Neural progenitor cell (in vitro differentiated cells): ENCODE data around the gene KRT33A. TPM values are rescaled to one million over a fixed set of nuclear protein-coding genes. Genes with fewer than 3 reads are reported as not detected.
"Not testable (repeated sequence)": the region's sequence is repeated elsewhere in the genome, so short reads cannot be mapped to it uniquely, and the experiment has no call there.

Experiments used
- DNase-seq: peaks from one replicate; pipeline ENCODE4 v3.0.0-alpha.2; 2016; ENCODE audit warnings: low spot score
- H2AFZ ChIP-seq: fragments of 200-600 bp; sonication (generic); replicated peaks from 2 replicates; pipeline ENCODE4 v1.6.1; 2016; ENCODE audit warnings: antibody characterized with exemption
- H3F3A ChIP-seq: fragments of 200-600 bp; sonication (generic); 2 replicates; pipeline ENCODE4 v1.6.1; 2016; ENCODE audit warnings: antibody characterized with exemption, low read depth
- H3K27ac ChIP-seq: fragments of 200-600 bp; sonication (generic); 2 replicates; pipeline ENCODE4 v1.5.1; 2016; ENCODE audit warnings: mild to moderate bottlenecking
- H3K27me3 ChIP-seq: fragments of 200-600 bp; sonication (generic); 2 replicates; pipeline ENCODE4 v1.6.1; 2016; ENCODE audit warnings: mild to moderate bottlenecking, moderate library complexity
- H3K36me3 ChIP-seq: fragments of 200-600 bp; sonication (generic); 2 replicates; pipeline ENCODE4 v1.5.1; 2016
- H3K4me1 ChIP-seq: fragments of 200-600 bp; sonication (generic); 2 replicates; pipeline ENCODE4 v1.6.1; 2016; ENCODE audit warnings: mixed run types
- H3K4me2 ChIP-seq: fragments of 200-600 bp; sonication (generic); 2 replicates; pipeline ENCODE4 v1.6.1; 2016
- H3K4me3 ChIP-seq: fragments of 200-600 bp; sonication (generic); 2 replicates; pipeline ENCODE4 v1.5.1; 2016
- H3K79me2 ChIP-seq: fragments of 200-600 bp; sonication (generic); 2 replicates; pipeline ENCODE4 v1.6.1; 2016; ENCODE audit warnings: low read depth
- H3K9ac ChIP-seq: fragments of 200-600 bp; sonication (generic); 2 replicates; pipeline ENCODE4 v1.6.1; 2016
- H3K9me3 ChIP-seq: fragments of 200-600 bp; sonication (generic); 2 replicates; pipeline ENCODE4 v1.5.1; 2016; ENCODE audit warnings: low read depth
- H4K20me1 ChIP-seq: fragments of 200-600 bp; sonication (generic); 2 replicates; pipeline ENCODE4 v1.6.1; 2016; ENCODE audit warnings: low read depth
- H3K27ac Mint-ChIP-seq: 3 replicates; pipeline ENCODE4 v1.8.0; 2021; ENCODE audit warnings: mixed read lengths
- H3K27me3 Mint-ChIP-seq: 2 replicates; pipeline ENCODE4 v1.8.0; 2022; ENCODE audit warnings: low read depth, mild to moderate bottlenecking, inconsistent platforms, moderate library complexity, mixed read lengths; ENCODE audit not compliant: insufficient read depth
- H3K36me3 Mint-ChIP-seq: 3 replicates; pipeline ENCODE4 v1.8.0; 2021; ENCODE audit warnings: mixed read lengths
- H3K4me1 Mint-ChIP-seq: 3 replicates; pipeline ENCODE4 v1.8.0; 2021; ENCODE audit warnings: mixed read lengths
- H3K4me3 Mint-ChIP-seq: 3 replicates; pipeline ENCODE4 v1.8.0; 2021; ENCODE audit warnings: mild to moderate bottlenecking, moderate library complexity, mixed read lengths
- H3K9me3 Mint-ChIP-seq: 3 replicates; pipeline ENCODE4 v1.8.0; 2020; ENCODE audit warnings: mixed read lengths
- CTCF ChIP-seq: fragments of 200-600 bp; sonication (generic); IDR thresholded peaks from 2 replicates; pipeline ENCODE4 v1.5.1; 2017; ENCODE audit warnings: antibody characterized with exemption, mild to moderate bottlenecking
- EZH2 ChIP-seq: fragments of 200-600 bp; sonication (generic); IDR thresholded peaks from 2 replicates; pipeline ENCODE4 v1.6.1; 2017; ENCODE audit warnings: antibody characterized with exemption, mild to moderate bottlenecking, moderate library complexity
- EZH2phosphoT487 ChIP-seq: fragments of 200-600 bp; sonication (generic); IDR thresholded peaks from 2 replicates; pipeline ENCODE4 v1.6.1; 2017; ENCODE audit warnings: antibody characterized with exemption
- total RNA-seq: library from RNA; depleted of rRNA; stranded (reverse); fragments of >200 nt; gene quantifications from 2 replicates; pipeline ENCODE4 v1.2.3, GENCODE V29; 2015; ENCODE audit warnings: low replicate concordance

Gene KRT33A
- total RNA-seq, 1 donor from 2014 or later: not detected

DNA sequence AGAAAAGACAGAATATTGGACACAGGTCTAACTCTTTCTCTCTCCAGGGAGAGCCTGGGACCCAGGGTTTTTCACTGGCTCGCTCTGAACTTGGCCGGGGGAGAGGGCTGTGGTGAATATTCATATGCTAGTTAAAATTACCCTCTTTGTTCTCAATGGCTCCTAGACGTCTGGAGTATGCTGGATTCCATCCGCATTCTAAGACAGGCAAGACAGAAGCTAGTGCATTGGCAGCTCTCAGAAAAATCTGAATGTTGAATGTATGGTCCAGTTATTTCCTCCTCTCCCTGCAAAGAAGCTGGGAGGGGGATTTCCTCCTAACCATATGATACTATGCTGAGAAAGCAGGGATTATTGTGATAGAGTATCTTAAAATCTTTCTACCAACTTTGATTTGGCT, 37.0 kb upstream of the KRT33A start:
- TF ChIP-seq CTCF (no peak), EZH2 (no peak), EZH2phosphoT487 (no peak)
- H3K9me3 ChIP-seq: no peaks in the 10 kb centered on the region
- H2AFZ ChIP-seq: no peak overlapping the region
- no peaks in the 10 kb centered on the region for H3K4me1 ChIP-seq
- H4K20me1 ChIP-seq: no peaks in the 10 kb centered on the region
- no peaks in the 10 kb centered on the region for H3F3A ChIP-seq
- no peak overlapping the region for H3K4me3 ChIP-seq
- no peaks in the 10 kb centered on the region for H3K36me3 Mint-ChIP-seq
- DNase-seq: no peak
- H3K27me3 Mint-ChIP-seq: peaks cover 8% of the 10 kb centered on the region
- no peaks in the 10 kb centered on the region for H3K27me3 ChIP-seq
- no peak overlapping the region for H3K4me3 Mint-ChIP-seq
- H3K4me2 ChIP-seq: no peak overlapping the region
- peaks cover 8% of the 10 kb centered on the region for H3K9me3 Mint-ChIP-seq
- peaks cover 4% of the 10 kb centered on the region for H3K4me1 Mint-ChIP-seq
- no peak overlapping the region for H3K9ac ChIP-seq
- no peak overlapping the region for H3K27ac Mint-ChIP-seq
- H3K79me2 ChIP-seq: no peaks in the 10 kb centered on the region
- no peak overlapping the region for H3K27ac ChIP-seq
- no peaks in the 10 kb centered on the region for H3K36me3 ChIP-seq

DNA sequence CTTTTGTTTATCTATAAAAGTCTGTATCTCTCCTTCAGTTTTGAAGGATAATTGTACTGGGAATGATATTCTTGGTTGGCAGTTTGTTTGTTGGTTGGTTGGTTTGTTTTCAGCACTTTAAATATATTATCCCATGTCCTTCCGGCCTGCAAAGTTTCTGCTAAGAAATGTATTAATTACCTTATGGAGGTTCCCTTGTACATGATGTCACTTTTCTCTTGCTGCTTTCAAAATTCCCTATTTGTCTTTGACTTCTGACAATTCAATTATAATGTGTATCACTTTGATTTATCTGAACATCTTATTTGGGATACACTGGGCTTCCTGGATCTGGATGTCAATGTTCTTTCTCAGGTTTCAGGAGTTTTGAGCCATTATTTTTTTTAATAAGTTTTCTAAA, 35.6 kb upstream of the KRT33A start:
- no peak overlapping the region for H3K27ac ChIP-seq
- H3K4me3 ChIP-seq: no peak overlapping the region
- no peak for DNase-seq
- no peaks in the 10 kb centered on the region for H3K4me1 ChIP-seq
- no peak overlapping the region for H2AFZ ChIP-seq
- no peaks in the 10 kb centered on the region for H4K20me1 ChIP-seq
- no peaks in the 10 kb centered on the region for H3K36me3 ChIP-seq
- no peaks in the 10 kb centered on the region for H3K79me2 ChIP-seq
- Mint-ChIP-seq H3K4me3 (no peak overlapping the region), H3K27ac (no peak overlapping the region), H3K4me1 (peaks cover 4% of the 10 kb centered on the region), H3K36me3 (no peaks in the 10 kb centered on the region), H3K9me3 (peaks cover 8% of the 10 kb centered on the region), H3K27me3 (peaks cover 10% of the 10 kb centered on the region)
- H3F3A ChIP-seq: no peaks in the 10 kb centered on the region
- no peak overlapping the region for H3K4me2 ChIP-seq
- no peak overlapping the region for H3K9ac ChIP-seq
- no peaks in the 10 kb centered on the region for H3K27me3 ChIP-seq
- TF ChIP-seq EZH2 (no peak), CTCF (no peak), EZH2phosphoT487 (no peak)
- H3K9me3 ChIP-seq: no peaks in the 10 kb centered on the region

- Histone ChIP-seq H3K4me2 (no peak overlapping the region), H3K9ac (no peak overlapping the region), H3F3A (no peaks in the 10 kb centered on the region), H3K9me3 (no peaks in the 10 kb centered on the region), H2AFZ (no peak overlapping the region), H3K4me1 (no peaks in the 10 kb centered on the region), H3K4me3 (no peak overlapping the region), H4K20me1 (no peaks in the 10 kb centered on the region), H3K27me3 (no peaks in the 10 kb centered on the region), H3K27ac (no peak overlapping the region), H3K36me3 (no peaks in the 10 kb centered on the region), H3K79me2 (no peaks in the 10 kb centered on the region)
- peaks cover 2% of the 10 kb centered on the region for H3K27me3 Mint-ChIP-seq
- H3K27ac Mint-ChIP-seq: no peak overlapping the region
- no peak overlapping the region for H3K4me3 Mint-ChIP-seq
- no peak for DNase-seq
- H3K36me3 Mint-ChIP-seq: no peaks in the 10 kb centered on the region
- peaks cover 8% of the 10 kb centered on the region for H3K9me3 Mint-ChIP-seq
- no peaks in the 10 kb centered on the region for H3K4me1 Mint-ChIP-seq
- TF ChIP-seq EZH2phosphoT487 (no peak), EZH2 (no peak), CTCF (no peak)
Measured at GRCh38 chr17:41383690-41384089, 33.1 kb upstream of the KRT33A start.

GRCh38 chr17:41382394-41382793, 31.8 kb upstream of the KRT33A start:
- no peaks in the 10 kb centered on the region for H3K9me3 ChIP-seq
- no peaks in the 10 kb centered on the region for H3K79me2 ChIP-seq
- Mint-ChIP-seq H3K27ac (no peak overlapping the region), H3K4me3 (no peak overlapping the region), H3K9me3 (peaks cover 6% of the 10 kb centered on the region), H3K27me3 (peaks cover 2% of the 10 kb centered on the region), H3K36me3 (no peaks in the 10 kb centered on the region), H3K4me1 (no peaks in the 10 kb centered on the region)
- no peaks in the 10 kb centered on the region for H3K4me1 ChIP-seq
- H4K20me1 ChIP-seq: no peaks in the 10 kb centered on the region
- H3K27me3 ChIP-seq: no peaks in the 10 kb centered on the region
- TF ChIP-seq EZH2: no peak
- no peak for TF ChIP-seq EZH2phosphoT487
- no peak for TF ChIP-seq CTCF
- no peak overlapping the region for H3K9ac ChIP-seq
- no peak overlapping the region for H3K27ac ChIP-seq
- no peak overlapping the region for H3K4me3 ChIP-seq
- no peak for DNase-seq
- H3K36me3 ChIP-seq: no peaks in the 10 kb centered on the region
- no peaks in the 10 kb centered on the region for H3F3A ChIP-seq
- H2AFZ ChIP-seq: no peak overlapping the region
- no peak overlapping the region for H3K4me2 ChIP-seq

GRCh38 chr17:41381943-41382342, 31.3 kb upstream of the KRT33A start, which contains the start of gene KRT34:
Gene KRT34, minus strand, starts transcription at chr17:41382306. Its CDS starts 60 bp downstream, at chr17:41382246.
- not testable (repeated sequence) for H3K27ac Mint-ChIP-seq, H4K20me1 ChIP-seq, H3F3A ChIP-seq, H3K9ac ChIP-seq, H3K36me3 Mint-ChIP-seq, H3K36me3 ChIP-seq, H3K9me3 Mint-ChIP-seq, H3K27me3 ChIP-seq, H3K4me1 ChIP-seq, H3K27ac ChIP-seq, H3K9me3 ChIP-seq, H3K27me3 Mint-ChIP-seq, H3K4me1 Mint-ChIP-seq, H3K4me3 ChIP-seq, H3K4me2 ChIP-seq, H3K4me3 Mint-ChIP-seq, DNase-seq, H3K79me2 ChIP-seq, H2AFZ ChIP-seq
